ENCODE measurements around the gene MAGEA8. TPM values are rescaled to one million over a fixed set of nuclear protein-coding genes. Genes with fewer than 3 reads are reported as not detected.

Gene MAGEA8
- total and polyA plus RNA-seq, 4 donors = not detected

GRCh38 chrX:149858592-149858991 lies 22.4 kb upstream of the MAGEA8 start:
- H3K36me3 ChIP-seq (ENCODE audit: control insufficient read depth in 4 of 4, insufficient read depth in 3 of 4, low read depth in 1 of 4, low read length in 3 of 4) = no peaks in the 10 kb centered on the region
- no peaks in the 10 kb centered on the region for H3K4me1 ChIP-seq (ENCODE audit: control insufficient read depth in 4 of 4, insufficient read depth in 4 of 4, low read length in 3 of 4)
- no peak for DNase-seq (ENCODE audit: low spot score)
- no peak overlapping the region for H3K27ac ChIP-seq (ENCODE audit: low read depth in 1 of 2, low read length in 2 of 2)
- H3K4me3 ChIP-seq (ENCODE audit: low read depth in 1 of 3, low read length in 3 of 3) = no peak overlapping the region
- no peak for TF ChIP-seq ATF3 (IDR thresholded peaks at IDR 0.05)
- no peak for TF ChIP-seq NR2F2 (IDR thresholded peaks at IDR 0.05)
- TF ChIP-seq FOXA1 (IDR thresholded peaks at IDR 0.05) = no peak
- no peak for TF ChIP-seq TAF1 (conservative IDR thresholded peaks at IDR 0.05)
- TF ChIP-seq JUND (IDR thresholded peaks at IDR 0.05) = no peak
- no peak for TF ChIP-seq GABPA (IDR thresholded peaks at IDR 0.05 in 1 of 2, conservative IDR thresholded peaks at IDR 0.05 in 1 of 2)
- no peak for TF ChIP-seq HNF4G (IDR thresholded peaks at IDR 0.05)
- TF ChIP-seq SP1 (IDR thresholded peaks at IDR 0.05) = no peak
- TF ChIP-seq YY1 (IDR thresholded peaks at IDR 0.05) = no peak
- TF ChIP-seq REST (IDR thresholded peaks at IDR 0.05) = no peak
- TF ChIP-seq FOXA2 (IDR thresholded peaks at IDR 0.05) = no peak
- TF ChIP-seq HNF4A (conservative IDR thresholded peaks at IDR 0.05) = no peak
- TF ChIP-seq CTCF (IDR thresholded peaks at IDR 0.05; ENCODE audit: low read depth, low read length, missing input control) = no peak
- no peak for TF ChIP-seq ZBTB33 (IDR thresholded peaks at IDR 0.05)
- no peak for TF ChIP-seq EGR1 (IDR thresholded peaks at IDR 0.05; ENCODE audit: low read depth in 2 of 2)
- TF ChIP-seq RXRA (IDR thresholded peaks at IDR 0.05) = no peak
- no peak for TF ChIP-seq RAD21 (IDR thresholded peaks at IDR 0.05)
- TF ChIP-seq MAX (IDR thresholded peaks at IDR 0.05) = no peak
- peaks cover 0 to 2% (median 0%) of the 10 kb centered on the region in 4 donors for H3K27me3 ChIP-seq (ENCODE audit: control insufficient read depth in 4 of 4, insufficient read depth in 4 of 4, low read length in 3 of 4)
- peaks cover 0 to 12% (median 5%) of the 10 kb centered on the region in 4 donors for H3K9me3 ChIP-seq (ENCODE audit: control insufficient read depth in 4 of 4, low read length in 3 of 4)
- 86% methylated on average over 6 of the region's 6 CpGs for WGBS
- H3K9ac ChIP-seq (ENCODE audit: low read depth in 1 of 2, low read length in 2 of 2) = no peak overlapping the region

Data from liver (tissue), 9 donors.